H1 (cell line): ENCODE measurements around the gene NXPH3. TPM values are rescaled to one million over a fixed set of nuclear protein-coding genes. Genes with fewer than 3 reads are reported as not detected.

Experiments used
- CTCF ChIA-PET: fragments of 300-600 bp; sonication (Branson Sonifier 250); formaldehyde crosslinking; loops from one replicate; lab custom pipeline; 2021; ENCODE audit not compliant: partially characterized antibody; lab: Charles Lee
- POLR2A ChIA-PET: fragments of 300-600 bp; sonication (Branson Sonifier 250); formaldehyde crosslinking; loops from one replicate; lab custom pipeline; 2021; ENCODE audit warnings: inconsistent platforms; ENCODE audit not compliant: partially characterized antibody; lab: Charles Lee
- DNase-seq, 2 experiments: peaks; one replicate each; pipeline versions ENCODE4 v3.0.0 to v3.0.0-alpha.2; 2010 to 2022; ENCODE audit warnings: low spot score in 2 of 2, low read depth in 1 of 2, mixed read lengths in 1 of 2
- FAIRE-seq: peaks from 2 replicates; lab custom pipeline; 2011; peaks lifted over from hg19 to GRCh38; lab: Jason Lieb, UNC
- H2AFZ ChIP-seq: 2 replicates; pipeline ENCODE4 v1.8.1; 2012; ENCODE audit warnings: low read length, inconsistent platforms
- H2AK5ac ChIP-seq: 2 replicates; pipeline ENCODE4 v1.6.1; 2013; ENCODE audit warnings: low read depth, low read length
- H2BK120ac ChIP-seq: replicated peaks from 2 replicates; pipeline ENCODE3; 2013; ENCODE audit warnings: low read depth, low read length, inconsistent platforms
- H2BK12ac ChIP-seq: 2 replicates; pipeline ENCODE4 v1.6.1; 2013; ENCODE audit warnings: low read depth, low read length
- H2BK15ac ChIP-seq: 2 replicates; pipeline ENCODE4 v1.6.1; 2013; ENCODE audit warnings: low read length
- H2BK20ac ChIP-seq: 2 replicates; pipeline ENCODE4 v1.6.1; 2013; ENCODE audit warnings: low read length
- H2BK5ac ChIP-seq: 2 replicates; pipeline ENCODE4 v1.6.1; 2013; ENCODE audit warnings: low read depth, low read length
- H3K14ac ChIP-seq: 2 replicates; pipeline ENCODE4 v1.6.1; 2013; ENCODE audit warnings: inconsistent platforms; ENCODE audit not compliant: insufficient read length
- H3K18ac ChIP-seq: 2 replicates; pipeline ENCODE4 v1.6.1; 2013; ENCODE audit warnings: low read length; ENCODE audit errors: extremely low read depth
- H3K23ac ChIP-seq: 2 replicates; pipeline ENCODE4 v1.6.1; 2013; ENCODE audit warnings: inconsistent platforms; ENCODE audit not compliant: insufficient read length
- H3K23me2 ChIP-seq: 2 replicates; pipeline ENCODE4 v1.6.1; 2013; ENCODE audit warnings: low read depth, low read length
- H3K27ac ChIP-seq: 2 replicates; pipeline ENCODE4 v1.6.1; 2011; ENCODE audit warnings: low read depth, low read length, inconsistent platforms
- H3K27me3 ChIP-seq, 4 experiments: replicated peaks in 1 of 4; 1 replicate in 1 of 4; 2 replicates in 3 of 4; pipeline versions ENCODE4 v1.6.1 to v1.8.1; 2011 to 2013; ENCODE audit warnings: low read length in 3 of 4, mild to moderate bottlenecking in 3 of 4, inconsistent platforms in 2 of 4, mixed read lengths in 2 of 4, moderate library complexity in 1 of 4; ENCODE audit not compliant: control insufficient read depth in 3 of 4, insufficient read depth in 3 of 4; ENCODE audit errors: extremely low read depth in 1 of 4
- H3K36me3 ChIP-seq, 4 experiments: 2 replicates each; pipeline versions ENCODE4 v1.6.1 to v1.8.1; 2011 to 2013; ENCODE audit warnings: mild to moderate bottlenecking in 4 of 4, low read length in 3 of 4, moderate library complexity in 2 of 4, control low read depth in 1 of 4, inconsistent platforms in 1 of 4; ENCODE audit not compliant: insufficient read depth in 4 of 4, control insufficient read depth in 2 of 4
- H3K4ac ChIP-seq: replicated peaks from 2 replicates; pipeline ENCODE3; 2013; ENCODE audit warnings: low read length, low read depth, mixed read lengths, inconsistent platforms; ENCODE audit not compliant: insufficient read length
- H3K4me1 ChIP-seq, 4 experiments: replicated peaks in 1 of 4; 1 replicate in 1 of 4; 2 replicates in 3 of 4; pipeline versions ENCODE4 v1.6.1 to v1.8.1; 2011 to 2013; ENCODE audit warnings: low read length in 3 of 4, inconsistent platforms in 2 of 4, mixed read lengths in 1 of 4; ENCODE audit not compliant: insufficient read depth in 4 of 4, control insufficient read depth in 3 of 4
- H3K4me2 ChIP-seq, 2 experiments: 2 replicates each; pipeline versions ENCODE4 v1.6.1 to v1.8.1; 2011 to 2013; ENCODE audit warnings: low read depth in 2 of 2, low read length in 2 of 2, control low read depth in 1 of 2, inconsistent platforms in 1 of 2, mild to moderate bottlenecking in 1 of 2; ENCODE audit not compliant: insufficient read depth in 1 of 2
- H3K4me3 ChIP-seq, 4 experiments: fragments of 200-600, 300-600 bp in 1 of 4; sonication (generic), shearing (Covaris generic), sonication (Bioruptor Twin) in 1 of 4; 2 replicates each; pipeline versions ENCODE4 v1.5.1 to v1.8.1; 2011 to 2016; ENCODE audit warnings: low read length in 4 of 4, low read depth in 3 of 4, control low read depth in 2 of 4, inconsistent platforms in 2 of 4, mild to moderate bottlenecking in 2 of 4, mixed read lengths in 1 of 4, moderate library complexity in 1 of 4; ENCODE audit not compliant: insufficient read depth in 2 of 4; ENCODE audit errors: extremely low read depth in 1 of 4
- H3K56ac ChIP-seq: replicated peaks from 2 replicates; pipeline ENCODE3; 2013; ENCODE audit warnings: low read depth, mild to moderate bottlenecking, mixed read lengths, low read length, inconsistent platforms; ENCODE audit not compliant: insufficient read length
- H3K79me1 ChIP-seq: 2 replicates; pipeline ENCODE4 v1.6.1; 2013; ENCODE audit warnings: low read depth, low read length, control low read depth
- H3K79me2 ChIP-seq, 2 experiments: 2 replicates each; pipeline versions ENCODE4 v1.6.1 to v1.8.1; 2012 to 2013; ENCODE audit warnings: low read length in 2 of 2, mild to moderate bottlenecking in 2 of 2, inconsistent platforms in 1 of 2; ENCODE audit not compliant: insufficient read depth in 2 of 2, control insufficient read depth in 1 of 2
- H3K9ac ChIP-seq, 4 experiments: replicated peaks in 1 of 4; 1 replicate in 1 of 4; 2 replicates in 3 of 4; pipeline versions ENCODE4 v1.6.1 to v1.8.1; 2011 to 2013; ENCODE audit warnings: low read depth in 3 of 4, low read length in 3 of 4, control low read depth in 2 of 4, mild to moderate bottlenecking in 2 of 4, moderate library complexity in 2 of 4, inconsistent platforms in 1 of 4; ENCODE audit errors: extremely low read depth in 1 of 4
- H3K9me3 ChIP-seq, 2 experiments: 2 replicates each; pipeline versions ENCODE4 v1.6.1 to v1.8.1; 2012 to 2013; ENCODE audit warnings: mild to moderate bottlenecking in 2 of 2, moderate library complexity in 2 of 2, control low read depth in 1 of 2, inconsistent platforms in 1 of 2, low read depth in 1 of 2, low read length in 1 of 2, mixed read lengths in 1 of 2; ENCODE audit not compliant: insufficient read depth in 2 of 2
- H4K20me1 ChIP-seq, 2 experiments: replicated peaks in 1 of 2; 2 replicates each; pipeline versions ENCODE3 to v1.8.1; 2011 to 2013; ENCODE audit warnings: inconsistent platforms in 2 of 2, low read length in 2 of 2, mild to moderate bottlenecking in 1 of 2; ENCODE audit not compliant: insufficient read depth in 2 of 2, control insufficient read depth in 1 of 2
- H4K5ac ChIP-seq: 2 replicates; pipeline ENCODE4 v1.6.1; 2013; ENCODE audit warnings: low read length, low read depth, mixed read lengths, inconsistent platforms; ENCODE audit not compliant: insufficient read length
- H4K8ac ChIP-seq: 2 replicates; pipeline ENCODE4 v1.8.0; 2013; ENCODE audit warnings: mild to moderate bottlenecking, moderate library complexity, low read length, inconsistent platforms; ENCODE audit not compliant: insufficient read depth; ENCODE audit errors: extremely low read depth
- H4K91ac ChIP-seq: replicated peaks from 2 replicates; pipeline ENCODE3; 2013; ENCODE audit warnings: low read length, mixed read lengths, inconsistent platforms; ENCODE audit not compliant: insufficient read length
- ASH2L ChIP-seq: fragments of 200-600, 300-600 bp; sonication (generic); IDR thresholded peaks from one replicate; pipeline ENCODE4 v1.7.1; 2017; ENCODE audit warnings: low read length
- CHD2 ChIP-seq: IDR thresholded peaks from 2 replicates; pipeline ENCODE4 v1.6.1; 2012; ENCODE audit warnings: low read length, improper control_type of control experiment
- RXRA ChIP-seq: IDR thresholded peaks from 2 replicates; pipeline ENCODE4 v1.6.1; 2011; ENCODE audit warnings: low read depth, mild to moderate bottlenecking, low read length, moderate library complexity; ENCODE audit not compliant: insufficient read depth
- SIN3A ChIP-seq, 2 experiments: IDR thresholded peaks in 1 of 2; conservative IDR thresholded peaks in 1 of 2; 2 replicates each; pipeline ENCODE4 v1.6.1; 2011 to 2012; ENCODE audit warnings: low read length in 2 of 2, improper control_type of control experiment in 1 of 2, low read depth in 1 of 2, mild to moderate bottlenecking in 1 of 2
- SP1 ChIP-seq: IDR thresholded peaks from 2 replicates; pipeline ENCODE4 v1.6.1; 2011; ENCODE audit warnings: low read depth, low read length
- SUZ12 ChIP-seq: fragments of 200-600 bp; sonication (generic); IDR thresholded peaks from 2 replicates; pipeline ENCODE4 v1.6.1; 2012; ENCODE audit warnings: mild to moderate bottlenecking, inconsistent platforms, low read length, moderate library complexity, mixed read lengths
- WGBS, 2 experiments: shearing (Covaris generic) in 1 of 2; methylation state at CpG; one replicate each; pipeline versions ENCODE4 v1.1.6 to v1.1.7; 2013 to 2015; ENCODE audit warnings: low lambda C conversion rate in 2 of 2, mixed read lengths in 2 of 2, inconsistent platforms in 1 of 2, low coverage in 1 of 2, missing lambda C conversion rate in 1 of 2; ENCODE audit not compliant: insufficient replicate concordance in 2 of 2, insufficient coverage in 1 of 2, insufficient read length in 1 of 2; ENCODE audit errors: extremely low coverage in 1 of 2, missing lambda C conversion rate in 1 of 2; 5-methylcytosine and 5-hydroxymethylcytosine counted together
- polyA plus RNA-seq, 7 experiments: library from polyadenylated mRNA; depleted of rRNA in 3 of 7; stranded (reverse) in 5 of 7; unstranded in 2 of 7; fragments of >200 nt in 5 of 7; fragments of 200-250 nt in 2 of 7; gene quantifications; 1 replicate in 5 of 7; 2 replicates in 1 of 7; 4 replicates in 1 of 7; pipeline versions ENCODE4 v1.2.1 to v1.2.3, GENCODE V29; 2011 to 2013; ENCODE audit warnings: missing spikeins in 2 of 7, mixed read lengths in 2 of 7
- total RNA-seq: library from RNA; stranded (reverse); fragmentation: NEBNext Ultra II Directional; extraction: Animal tissue kit (Norgen Biotek cat#: 25700); gene quantifications from 2 replicates; pipeline ENCODE4 v1.2.1, GENCODE V29; 2021

NXPH3 gene
- total and polyA plus RNA-seq, 2 of the 8 experiments (the other 6 are each of a cell fraction or from before 2014, with no cell fraction given) = 2.5 to 3.7 TPM

GRCh38 chr17:49588726-49589576, 13.3 kb downstream of the NXPH3 start:
- FAIRE-seq = no peak
- no peaks in the 10 kb centered on the region for H3K79me1 ChIP-seq
- peaks cover 0 to 2% (median 2%) of the 10 kb centered on the region in 4 experiments; a peak in 2 of 7 replicates for H3K4me1 ChIP-seq
- H3K14ac ChIP-seq = no peak overlapping the region
- no peaks in the 10 kb centered on the region for H3K27me3 ChIP-seq
- H4K20me1 ChIP-seq = no peaks in the 10 kb centered on the region
- H2BK120ac ChIP-seq = no peak overlapping the region
- no peak overlapping the region for H2BK20ac ChIP-seq
- H3K79me2 ChIP-seq = no peaks in the 10 kb centered on the region
- no peak for DNase-seq
- H3K36me3 ChIP-seq = no peaks in the 10 kb centered on the region
- H3K4me3 ChIP-seq = no peak overlapping the region
- no peak overlapping the region for H4K91ac ChIP-seq
- H3K9me3 ChIP-seq = no peaks in the 10 kb centered on the region
- no peak overlapping the region for H3K56ac ChIP-seq
- no peak overlapping the region for H2AK5ac ChIP-seq
- POLR2A ChIA-PET = interaction anchor here (1.8 kb wide), 1 partner anchor 9 kb away, joined by 6 read pairs; no protein-coding TSS in a partner anchor
- no peak overlapping the region for H3K27ac ChIP-seq
- no peaks in the 10 kb centered on the region for H3K23me2 ChIP-seq
- no peak for TF ChIP-seq CHD2
- no peak for TF ChIP-seq SP1
- no peak for TF ChIP-seq SIN3A (conservative IDR thresholded peaks at IDR 0.05 in 1 of 2, IDR thresholded peaks at IDR 0.05 in 1 of 2; ENCODE audit: low read depth in 1 of 2, low read length in 2 of 2)
- no peak for TF ChIP-seq RXRA
- TF ChIP-seq ASH2L = no peak
- TF ChIP-seq SUZ12 = no peak
- no peak overlapping the region for H2BK12ac ChIP-seq
- no peak overlapping the region for H2BK5ac ChIP-seq
- H3K18ac ChIP-seq = no peak overlapping the region
- no peak overlapping the region for H2BK15ac ChIP-seq
- no peak overlapping the region for H3K4ac ChIP-seq
- no peak overlapping the region for H3K9ac ChIP-seq
- CTCF ChIA-PET = interaction anchor here (0.7 to 3.2 kb wide), 8 partner anchors 9 to 190 kb away, joined by 3 to 17 read pairs (median 4); no protein-coding TSS in a partner anchor
- H3K4me2 ChIP-seq = no peak overlapping the region
- H2AFZ ChIP-seq = no peak overlapping the region
- H4K5ac ChIP-seq = no peak overlapping the region
- no peak overlapping the region for H4K8ac ChIP-seq
- no peak overlapping the region for H3K23ac ChIP-seq
- WGBS, 2 experiments = 82% methylated on average over 8 of the region's 8 CpGs; no CpG with 5 or more reads in 1 of the 2 experiments
